Erythroblast (primary cell): Measurements from ENCODE around the gene SLC25A38.

Experiments
- DNase-seq, 2 experiments: peaks; one replicate each; lab custom pipeline; 2025; lab: John Stamatoyannopoulos, UW
- GATA1 ChIP-seq: IDR thresholded peaks from 2 replicates; pipeline ENCODE4 v1.6.1; 2011; ENCODE audit warnings: low read depth, mild to moderate bottlenecking, control low read depth, low read length, moderate library complexity
- POLR2A ChIP-seq: IDR thresholded peaks from 2 replicates; pipeline ENCODE4 v1.6.1; 2011; ENCODE audit warnings: mild to moderate bottlenecking, low read length

SLC25A38 gene

DNA sequence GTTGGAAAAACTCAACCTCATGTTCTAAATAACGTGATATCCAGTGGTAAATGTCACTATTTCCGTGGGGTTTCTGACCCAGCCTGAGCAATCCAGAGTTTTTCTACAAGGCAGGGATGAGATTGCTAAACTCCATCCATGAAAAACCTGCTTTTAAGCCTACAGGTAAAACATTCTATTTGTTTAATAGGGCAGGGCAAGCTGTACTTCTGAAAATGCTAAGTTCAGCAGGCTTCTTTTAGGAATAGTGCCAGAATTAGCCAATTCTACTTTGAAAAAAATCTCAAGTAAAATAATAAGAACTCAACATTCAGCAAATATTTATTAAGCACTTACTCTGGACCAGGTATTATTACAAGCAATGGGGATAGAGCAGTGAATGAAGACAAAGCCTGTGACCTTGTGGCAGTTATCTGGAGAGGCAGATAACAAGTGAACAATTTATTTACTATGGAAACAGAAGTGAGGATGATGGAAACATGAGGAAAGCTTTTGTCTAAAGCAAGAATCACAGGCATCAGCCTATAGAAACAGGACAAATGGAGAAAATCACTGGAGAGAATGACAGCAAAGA, 36.7 kb downstream of the SLC25A38 start:
- TF ChIP-seq POLR2A (no peak), GATA1 (no peak)
- DNase-seq: peak in 1 of 2 experiments; percentile 50

- DNase-seq: peak; percentile 17 to 44
- TF ChIP-seq POLR2A (no peak), GATA1 (no peak)
Observed at GRCh38 chr3:39420543-39420942, 37.4 kb downstream of the SLC25A38 start.

DNA sequence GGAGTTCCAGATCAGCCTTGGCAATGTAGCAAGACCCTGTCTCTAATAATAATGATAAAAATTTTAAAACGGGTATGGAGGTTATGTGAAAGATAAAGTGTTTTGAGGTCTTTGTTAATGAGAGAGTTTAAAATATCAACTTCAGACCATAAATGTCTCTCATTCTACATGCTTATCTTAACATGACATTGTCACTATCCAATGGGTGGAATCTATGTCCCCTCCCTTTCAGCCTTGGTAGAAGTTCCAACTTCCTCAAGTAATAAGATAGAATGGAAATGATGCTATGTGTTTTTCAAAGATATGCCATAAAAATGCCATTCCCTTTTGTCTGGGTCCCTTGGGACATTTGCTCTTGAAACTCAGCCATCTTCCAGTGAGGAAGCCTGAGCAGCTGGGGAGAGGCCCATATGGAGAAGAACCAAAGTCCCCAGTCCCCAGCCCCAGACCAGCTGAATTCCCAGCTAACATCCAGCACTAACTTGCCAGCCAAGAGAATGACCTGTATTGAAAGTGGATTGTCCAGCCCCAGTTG, 40.3 kb downstream of the SLC25A38 start:
- TF ChIP-seq POLR2A (no peak), GATA1 (no peak)
- peak in 1 of 2 experiments; percentile 20 for DNase-seq

DNA sequence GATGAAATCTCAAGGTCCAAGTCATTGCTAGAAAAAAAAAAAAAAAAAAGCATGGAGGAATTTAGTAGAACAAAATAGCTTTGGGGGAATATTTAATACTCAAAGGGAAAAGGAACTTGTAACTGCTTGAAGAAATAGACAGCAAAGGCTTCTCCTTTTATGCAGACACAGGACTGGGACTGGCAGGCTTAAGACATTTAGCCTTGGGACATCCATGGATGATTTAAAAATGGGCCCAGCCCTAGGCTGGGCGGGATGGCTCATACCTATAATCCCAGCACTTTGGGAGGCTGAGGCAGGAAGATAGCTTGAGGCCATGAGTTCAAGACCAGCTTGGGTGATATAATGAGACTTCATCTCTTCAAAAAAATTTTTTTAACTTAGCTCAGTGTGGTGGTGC, 43.1 kb downstream of the SLC25A38 start:
- TF ChIP-seq GATA1: no peak
- TF ChIP-seq POLR2A: no peak
- DNase-seq: no peak

DNA sequence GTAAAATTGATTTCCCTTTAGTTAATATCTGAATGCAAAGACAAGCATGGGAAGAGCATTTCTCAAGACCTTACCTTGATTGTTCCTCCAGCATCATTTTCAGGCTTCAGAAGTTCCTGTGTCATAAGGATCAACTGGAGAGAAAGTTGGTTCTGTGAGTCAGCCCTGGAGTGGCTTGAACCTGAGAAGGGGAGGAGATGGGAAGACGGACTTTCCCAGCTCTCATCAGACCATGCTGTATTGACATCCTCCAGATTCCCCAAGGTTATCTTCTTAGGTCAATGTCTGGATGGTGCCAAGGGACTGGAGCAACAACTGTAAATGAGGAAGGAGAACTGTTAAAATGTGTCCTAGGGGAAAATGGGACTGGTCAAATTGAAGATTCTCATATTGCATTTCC, 44.3 kb downstream of the SLC25A38 start:
- TF ChIP-seq GATA1 (no peak), POLR2A (no peak)
- no peak for DNase-seq

- TF ChIP-seq POLR2A (no peak), GATA1 (no peak)
- DNase-seq: no peak
Observed at GRCh38 chr3:39428745-39429201, 45.6 kb downstream of the SLC25A38 start.

DNA sequence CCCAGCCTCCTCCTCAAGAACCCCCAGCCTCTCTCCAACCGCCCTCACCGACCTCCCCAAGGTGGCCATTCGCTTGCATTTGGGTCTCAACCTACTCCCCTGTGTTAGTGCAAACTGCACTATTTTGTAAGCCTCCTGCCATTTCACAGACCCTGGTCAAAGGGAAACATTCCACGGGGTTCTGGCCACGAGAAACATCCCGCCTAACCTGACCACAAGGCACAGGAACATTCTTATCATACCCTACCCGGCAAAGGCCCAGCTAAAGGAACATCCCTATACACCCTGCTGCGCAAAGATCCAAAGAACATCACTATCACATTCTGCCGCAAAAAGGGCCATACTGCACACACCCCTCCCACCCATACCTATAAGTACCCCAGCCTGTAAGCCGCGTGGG, 46.3 kb downstream of the SLC25A38 start:
- no peak for TF ChIP-seq GATA1
- no peak for TF ChIP-seq POLR2A
- no peak for DNase-seq

DNA sequence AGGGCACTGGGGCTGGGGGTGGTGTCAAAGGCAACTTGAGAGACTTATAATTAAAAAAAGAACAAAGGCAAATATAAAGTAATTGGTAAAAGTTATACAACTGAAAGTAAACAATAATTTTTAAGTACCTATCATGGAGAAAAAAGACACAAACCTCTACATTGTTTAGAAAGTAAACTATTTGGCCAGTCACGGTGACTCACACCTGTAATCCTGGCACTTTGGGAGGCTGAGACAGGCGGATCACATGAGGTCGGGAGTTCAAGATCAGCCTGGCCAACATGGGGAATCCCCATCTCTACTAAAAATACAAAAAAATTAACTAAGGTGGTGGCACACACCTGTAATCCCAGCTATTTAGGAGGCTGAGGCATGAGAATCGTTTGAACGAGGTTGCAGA, 49.2 kb downstream of the SLC25A38 start:
- DNase-seq: no peak
- no peak for TF ChIP-seq POLR2A
- TF ChIP-seq GATA1: no peak

DNA sequence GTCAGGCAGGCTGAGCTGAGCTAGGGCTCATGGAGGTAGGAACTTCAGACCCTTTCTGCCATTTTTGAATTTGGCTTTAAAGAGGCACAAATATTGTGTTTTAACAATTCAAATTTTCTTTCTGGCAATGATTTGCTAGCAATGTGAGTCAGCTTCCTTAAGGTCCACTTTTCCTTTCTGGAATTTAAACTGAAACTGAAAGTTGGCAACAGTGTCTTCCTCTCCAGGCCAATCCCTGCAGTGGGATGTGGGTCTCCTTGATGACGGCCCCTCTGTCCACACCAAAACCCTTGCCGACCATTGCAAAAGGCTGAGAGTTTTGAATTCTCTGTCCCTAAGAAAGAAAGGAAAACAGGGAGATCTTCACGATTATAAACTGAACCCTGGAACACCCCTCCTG, 50.5 kb downstream of the SLC25A38 start:
- no peak for DNase-seq
- TF ChIP-seq GATA1: no peak
- no peak for TF ChIP-seq POLR2A

DNA sequence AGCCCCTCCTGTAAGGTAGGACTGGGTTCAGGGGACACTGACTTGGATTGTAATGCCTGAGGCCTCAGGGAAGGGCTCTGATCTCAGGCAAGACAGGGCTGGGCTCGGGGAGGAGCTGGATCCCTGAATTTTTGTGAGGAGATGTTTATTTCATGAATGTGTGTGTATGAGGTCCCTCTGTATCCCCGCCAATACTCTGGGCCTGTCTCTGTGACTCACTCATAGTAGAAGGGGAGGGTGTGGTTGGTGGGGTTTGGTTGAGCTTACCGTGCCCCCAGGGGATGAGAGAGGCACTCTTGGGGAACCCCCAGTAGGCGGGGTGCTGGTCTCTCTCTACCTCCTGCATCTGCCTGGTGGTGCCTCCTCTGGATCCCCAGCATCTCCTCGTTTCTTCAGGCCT, 51.4 kb downstream of the SLC25A38 start:
- no peak for TF ChIP-seq GATA1
- TF ChIP-seq POLR2A: no peak
- DNase-seq: no peak

GRCh38 chr3:39435006-39435748, 52.0 kb downstream of the SLC25A38 start:
- no peak for DNase-seq
- no peak for TF ChIP-seq POLR2A
- TF ChIP-seq GATA1: no peak

DNA sequence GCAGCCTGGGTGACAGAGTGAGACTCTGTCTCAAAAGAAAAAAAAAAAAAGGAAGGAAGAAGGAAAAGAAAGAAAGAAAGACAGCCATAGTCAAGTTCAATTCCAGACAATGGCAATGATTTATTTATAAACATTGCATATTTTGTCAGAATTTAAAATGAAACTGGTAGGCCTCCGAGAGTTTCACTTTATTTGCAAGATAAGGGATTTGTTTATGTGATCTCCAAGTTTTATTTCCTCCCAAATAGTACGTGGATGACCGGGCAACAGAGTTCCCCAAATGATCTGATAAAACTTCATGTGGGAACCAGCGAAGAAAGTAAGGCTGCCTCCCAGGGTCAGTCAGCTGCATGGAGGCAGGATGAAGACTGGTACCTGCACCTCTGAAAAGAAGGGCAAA, 55.7 kb downstream of the SLC25A38 start:
- no peak for DNase-seq
- TF ChIP-seq POLR2A (no peak), GATA1 (no peak)

DNA sequence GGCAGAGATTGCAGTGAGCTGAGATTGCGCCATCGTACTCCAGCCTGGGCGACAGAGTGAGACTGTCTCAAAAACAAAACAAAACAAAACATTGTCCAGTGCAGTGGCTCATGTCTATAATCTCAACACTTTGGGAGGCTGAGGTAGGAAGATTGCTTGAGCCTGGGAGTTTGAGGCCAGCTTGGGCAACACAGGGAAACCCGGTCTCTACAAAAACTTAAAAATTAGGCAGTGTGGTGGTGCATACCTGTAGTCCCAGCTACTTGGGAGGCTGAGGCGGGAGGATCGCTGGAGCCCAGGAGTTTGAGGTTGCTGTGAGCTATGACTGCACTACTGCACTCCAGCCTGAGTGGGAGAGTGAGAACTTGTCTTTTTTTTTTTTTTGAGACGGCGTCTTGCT, 57.1 kb downstream of the SLC25A38 start:
- no peak for DNase-seq
- TF ChIP-seq POLR2A (no peak), GATA1 (no peak)

DNA sequence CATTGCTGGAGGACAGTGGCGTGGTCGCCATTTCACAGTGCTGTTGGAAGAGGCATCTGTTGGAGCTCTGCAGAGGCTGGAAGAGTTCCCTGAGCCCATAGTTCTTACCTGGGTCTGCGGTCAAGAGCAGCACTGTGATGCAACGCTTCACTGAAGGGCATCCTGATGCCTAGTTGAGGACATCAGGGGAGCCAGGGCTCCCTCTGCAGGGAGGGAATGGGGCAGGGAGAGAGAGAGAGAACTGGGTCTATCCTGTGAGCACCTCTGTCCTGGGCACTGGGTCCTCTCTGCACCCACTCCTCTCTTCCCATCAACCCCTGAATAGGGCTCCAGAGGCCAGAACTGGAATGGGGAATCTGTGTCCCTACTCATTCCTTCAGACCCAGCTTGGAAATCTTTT, 60.4 kb downstream of the SLC25A38 start:
- TF ChIP-seq GATA1 (no peak), POLR2A (no peak)
- no peak for DNase-seq
